Tibial nerve (tissue), 4 donors: ENCODE measurements around the gene UBE2I. TPM values are rescaled to one million over a fixed set of nuclear protein-coding genes. Genes with fewer than 3 reads are reported as not detected.

Experiments
- DNase-seq, 2 donors: peaks; one replicate each; pipeline ENCODE4 v3.0.0-alpha.2; 2019; ENCODE audit warnings: low spot score in 2 of 2
- H3K27ac ChIP-seq, 4 donors: fragments of 200-600 bp; sonication (generic) in 3 of 4; one replicate each; pipeline ENCODE4 v1.5.1; 2017 to 2019; ENCODE audit warnings: mild to moderate bottlenecking in 1 of 4
- H3K27me3 ChIP-seq, 2 donors: fragments of 200-600 bp; sonication (generic) in 1 of 2; one replicate each; pipeline versions ENCODE4 v1.5.1 to v1.6.0; 2017 to 2019
- H3K36me3 ChIP-seq, 3 donors: fragments of 200-600 bp; sonication (generic); one replicate each; pipeline ENCODE4 v1.5.1; 2018 to 2019
- H3K4me1 ChIP-seq, 4 donors: fragments of 200-600 bp; sonication (generic) in 3 of 4; one replicate each; pipeline ENCODE4 v1.5.1; 2017 to 2019
- H3K4me3 ChIP-seq, 4 donors: fragments of 200-600 bp; sonication (generic) in 3 of 4; one replicate each; pipeline ENCODE4 v1.5.1; 2017 to 2019; ENCODE audit warnings: mild to moderate bottlenecking in 1 of 4, moderate library complexity in 1 of 4
- H3K9me3 ChIP-seq, 4 donors: fragments of 200-600 bp; sonication (generic) in 3 of 4; one replicate each; pipeline ENCODE4 v1.5.1; 2017 to 2019
- EP300 ChIP-seq, 2 donors: sonication (generic); formaldehyde crosslinking; IDR thresholded peaks; one replicate each; pipeline ENCODE4 v1.6.1; 2017; ENCODE audit warnings: antibody characterized with exemption in 2 of 2, mild to moderate bottlenecking in 1 of 2
- POLR2A ChIP-seq, 2 donors: fragments of 450-650 bp; IDR thresholded peaks; one replicate each; pipeline ENCODE4 v1.6.1; 2017; ENCODE audit warnings: antibody characterized with exemption in 2 of 2, mild to moderate bottlenecking in 2 of 2, moderate library complexity in 2 of 2
- WGBS, 2 donors: methylation state at CpG; one replicate each; pipeline ENCODE4 v1.1.5; 2018; 5-methylcytosine and 5-hydroxymethylcytosine counted together
- total RNA-seq, 4 donors: library from RNA; depleted of rRNA; stranded (reverse); fragments of >200 nt; gene quantifications; one replicate each; pipeline ENCODE4 v1.1.0, GENCODE V29; 2016
- TF ChIP-seq, protein P1 (sequence below), 5 experiments: fragments of 200-600 bp in 3 of 5; fragments of 450-650 bp in 2 of 5; sonication (generic) in 3 of 5; IDR thresholded peaks; one replicate each; pipeline ENCODE4 v1.5.1; 2016 to 2019; ENCODE audit warnings: antibody characterized with exemption in 5 of 5, mild to moderate bottlenecking in 3 of 5, moderate library complexity in 2 of 5

The UBE2I gene
- total RNA-seq, 4 donors from 2014 or later: 87.3 to 161 (median 111) TPM

- TF ChIP-seq, protein P1, sequence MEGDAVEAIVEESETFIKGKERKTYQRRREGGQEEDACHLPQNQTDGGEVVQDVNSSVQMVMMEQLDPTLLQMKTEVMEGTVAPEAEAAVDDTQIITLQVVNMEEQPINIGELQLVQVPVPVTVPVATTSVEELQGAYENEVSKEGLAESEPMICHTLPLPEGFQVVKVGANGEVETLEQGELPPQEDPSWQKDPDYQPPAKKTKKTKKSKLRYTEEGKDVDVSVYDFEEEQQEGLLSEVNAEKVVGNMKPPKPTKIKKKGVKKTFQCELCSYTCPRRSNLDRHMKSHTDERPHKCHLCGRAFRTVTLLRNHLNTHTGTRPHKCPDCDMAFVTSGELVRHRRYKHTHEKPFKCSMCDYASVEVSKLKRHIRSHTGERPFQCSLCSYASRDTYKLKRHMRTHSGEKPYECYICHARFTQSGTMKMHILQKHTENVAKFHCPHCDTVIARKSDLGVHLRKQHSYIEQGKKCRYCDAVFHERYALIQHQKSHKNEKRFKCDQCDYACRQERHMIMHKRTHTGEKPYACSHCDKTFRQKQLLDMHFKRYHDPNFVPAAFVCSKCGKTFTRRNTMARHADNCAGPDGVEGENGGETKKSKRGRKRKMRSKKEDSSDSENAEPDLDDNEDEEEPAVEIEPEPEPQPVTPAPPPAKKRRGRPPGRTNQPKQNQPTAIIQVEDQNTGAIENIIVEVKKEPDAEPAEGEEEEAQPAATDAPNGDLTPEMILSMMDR (IDR thresholded peaks at IDR 0.05): no peak
- TF ChIP-seq POLR2A (IDR thresholded peaks at IDR 0.05) (no peak), EP300 (IDR thresholded peaks at IDR 0.05) (no peak)
- Histone ChIP-seq H3K4me1 (no peaks in the 10 kb centered on the region), H3K9me3 (no peaks in the 10 kb centered on the region), H3K27me3 (peaks cover 0 to 59% of the 10 kb centered on the region in 2 donors), H3K36me3 (no peaks in the 10 kb centered on the region), H3K27ac (no peak overlapping the region), H3K4me3 (no peak overlapping the region)
- 73 to 77% methylated on average over 17 to 30 of the region's 32 CpGs for WGBS, 2 donors
- DNase-seq: no peak
Observed at GRCh38 chr16:1262210-1262845, 47.1 kb upstream of the UBE2I start.

- no peaks in the 10 kb centered on the region for H3K36me3 ChIP-seq
- H3K9me3 ChIP-seq: no peaks in the 10 kb centered on the region
- TF ChIP-seq, protein P1 (IDR thresholded peaks at IDR 0.05): no peak
- TF ChIP-seq POLR2A (IDR thresholded peaks at IDR 0.05) (no peak), EP300 (IDR thresholded peaks at IDR 0.05) (no peak)
- H3K4me3 ChIP-seq: no peak overlapping the region
- no peaks in the 10 kb centered on the region for H3K4me1 ChIP-seq
- WGBS, 2 donors: 67 to 81% methylated on average over 1 to 8 of the region's 9 CpGs
- peaks cover 0 to 54% of the 10 kb centered on the region in 2 donors for H3K27me3 ChIP-seq
- no peak for DNase-seq
- H3K27ac ChIP-seq: no peak overlapping the region
Observed at GRCh38 chr16:1262846-1263221, 46.6 kb upstream of the UBE2I start.

GRCh38 chr16:1263591-1264344 is 45.7 kb upstream of the UBE2I start:
- 64 to 65% methylated on average over 12 to 15 of the region's 15 CpGs for WGBS, 2 donors
- TF ChIP-seq, protein P1 (IDR thresholded peaks at IDR 0.05): no peak
- no peak for TF ChIP-seq EP300 (IDR thresholded peaks at IDR 0.05)
- TF ChIP-seq POLR2A (IDR thresholded peaks at IDR 0.05): no peak
- H3K4me3 ChIP-seq: no peak overlapping the region
- H3K27me3 ChIP-seq: peaks cover 0 to 48% of the 10 kb centered on the region in 2 donors
- no peaks in the 10 kb centered on the region for H3K4me1 ChIP-seq
- no peak for DNase-seq
- no peaks in the 10 kb centered on the region for H3K36me3 ChIP-seq
- no peaks in the 10 kb centered on the region for H3K9me3 ChIP-seq
- no peak overlapping the region for H3K27ac ChIP-seq

DNA sequence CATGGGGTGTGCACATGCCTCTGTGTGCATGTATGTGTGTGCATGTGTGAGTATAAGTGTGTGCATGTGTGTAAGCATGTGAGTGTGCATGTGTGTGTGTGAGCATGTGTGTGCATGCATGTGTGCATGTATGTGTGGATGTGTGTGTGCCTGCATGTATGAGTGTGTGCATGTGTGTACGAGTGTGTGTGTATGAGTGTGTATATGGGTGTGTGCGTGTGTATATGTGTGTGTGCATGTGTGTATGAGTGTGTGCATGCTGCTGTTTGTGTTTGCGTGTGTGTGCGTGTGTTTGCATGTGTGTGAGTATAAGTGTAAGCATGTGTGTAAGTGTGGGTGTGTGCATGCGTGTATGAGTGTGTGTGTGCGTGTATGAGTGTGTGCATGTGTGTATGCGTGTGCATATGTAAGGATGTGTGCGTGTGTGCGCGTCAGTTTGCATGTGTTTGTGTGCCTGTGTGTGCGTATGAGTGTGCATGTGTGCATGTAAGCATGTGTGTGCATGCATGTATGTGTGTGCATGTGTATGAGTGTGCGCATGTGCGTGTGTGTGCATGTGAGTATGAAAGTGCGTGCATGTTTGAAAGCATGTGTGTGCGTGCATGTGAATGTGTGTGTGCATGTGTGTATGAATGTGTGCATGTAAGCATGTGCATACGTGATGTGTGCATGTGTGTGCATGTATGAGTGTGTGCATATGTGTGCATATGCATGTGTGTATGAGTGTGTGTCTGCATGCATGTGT is 44.9 kb upstream of the UBE2I start:
- 90 to 94% methylated on average over 16 of the region's 16 CpGs for WGBS, 2 donors

More for the DNA sequence above, 44.9 kb upstream of the UBE2I start:
- no peak for TF ChIP-seq POLR2A (IDR thresholded peaks at IDR 0.05)
- TF ChIP-seq, protein P1 (IDR thresholded peaks at IDR 0.05): no peak
- TF ChIP-seq EP300 (IDR thresholded peaks at IDR 0.05): no peak
- H3K36me3 ChIP-seq: no peaks in the 10 kb centered on the region
- H3K27ac ChIP-seq: no peak overlapping the region
- H3K4me1 ChIP-seq: no peaks in the 10 kb centered on the region
- H3K27me3 ChIP-seq: peaks cover 0 to 42% of the 10 kb centered on the region in 2 donors
- no peak for DNase-seq
- H3K9me3 ChIP-seq: no peaks in the 10 kb centered on the region
- H3K4me3 ChIP-seq: no peak overlapping the region
